Ishikawa (cell line): ENCODE data around the gene CHST10.

Experiments
- CEBPB ChIP-seq: IDR thresholded peaks from 2 replicates; pipeline ENCODE4 v1.6.1; 2012
- CREB1 ChIP-seq: IDR thresholded peaks from 2 replicates; pipeline ENCODE4 v1.6.1; 2012; ENCODE audit warnings: low read depth
- EGR1 ChIP-seq: IDR thresholded peaks from 2 replicates; pipeline ENCODE4 v1.6.1; 2012
- EP300 ChIP-seq: IDR thresholded peaks from 2 replicates; pipeline ENCODE4 v1.6.1; 2012; ENCODE audit warnings: borderline replicate concordance
- FOXM1 ChIP-seq: IDR thresholded peaks from 2 replicates; pipeline ENCODE4 v1.6.1; 2012; ENCODE audit warnings: low read depth, borderline replicate concordance
- MAX ChIP-seq: IDR thresholded peaks from 2 replicates; pipeline ENCODE4 v1.6.1; 2012
- NFIC ChIP-seq: IDR thresholded peaks from 2 replicates; pipeline ENCODE4 v1.6.1; 2012
- RAD21 ChIP-seq: IDR thresholded peaks from 2 replicates; pipeline ENCODE4 v1.6.1; 2012; ENCODE audit warnings: low read depth
- REST ChIP-seq: IDR thresholded peaks from 2 replicates; pipeline ENCODE4 v1.6.1; 2012; ENCODE audit warnings: low read depth, mild to moderate bottlenecking
- TAF1 ChIP-seq: IDR thresholded peaks from 2 replicates; pipeline ENCODE4 v1.6.1; 2012; ENCODE audit warnings: low read depth, mild to moderate bottlenecking
- TCF12 ChIP-seq: IDR thresholded peaks from 2 replicates; pipeline ENCODE4 v1.6.1; 2012; ENCODE audit warnings: low read depth
- TEAD4 ChIP-seq: IDR thresholded peaks from 2 replicates; pipeline ENCODE4 v1.6.1; 2012
- USF1 ChIP-seq: IDR thresholded peaks from 2 replicates; pipeline ENCODE4 v1.6.1; 2012
- YY1 ChIP-seq: IDR thresholded peaks from 2 replicates; pipeline ENCODE4 v1.6.1; 2012; ENCODE audit warnings: low read depth
- ZBTB7A ChIP-seq: IDR thresholded peaks from 2 replicates; pipeline ENCODE4 v1.6.1; 2012; ENCODE audit warnings: low read depth

CHST10 gene

GRCh38 chr2:100408941-100409340, 8.5 kb downstream of the CHST10 start:
- TF ChIP-seq USF1 (no peak), MAX (no peak), CREB1 (no peak), NFIC (no peak), EP300 (no peak), TCF12 (no peak), TEAD4 (no peak), TAF1 (no peak), YY1 (no peak), ZBTB7A (no peak), FOXM1 (no peak), RAD21 (no peak), EGR1 (no peak)

- TF ChIP-seq TEAD4 = no peak
- TF ChIP-seq TCF12 = no peak
- no peak for TF ChIP-seq MAX
- TF ChIP-seq ZBTB7A = no peak
- TF ChIP-seq RAD21 = no peak
- TF ChIP-seq USF1 = no peak
- TF ChIP-seq REST = no peak
- TF ChIP-seq NFIC = no peak
- TF ChIP-seq YY1 = no peak
Observed at GRCh38 chr2:100408104-100408503, 9.4 kb downstream of the CHST10 start.

- TF ChIP-seq CREB1 (no peak), TEAD4 (no peak), RAD21 (no peak), ZBTB7A (no peak), TAF1 (no peak), NFIC (no peak), CEBPB (no peak), FOXM1 (no peak), EP300 (no peak), MAX (no peak), REST (no peak)
Observed at GRCh38 chr2:100407563-100407962, 9.9 kb downstream of the CHST10 start.

- TF ChIP-seq TEAD4 (no peak), CREB1 (no peak), USF1 (no peak), TCF12 (no peak), YY1 (no peak), EP300 (no peak), NFIC (no peak), MAX (no peak), ZBTB7A (no peak), RAD21 (no peak), FOXM1 (no peak), CEBPB (no peak), REST (no peak), TAF1 (no peak)
Observed at GRCh38 chr2:100407073-100407472, 10.4 kb downstream of the CHST10 start.
